PC-9 (cell line): Measurements from ENCODE around the gene SLC39A3. TPM values are rescaled to one million over a fixed set of nuclear protein-coding genes. Genes with fewer than 3 reads are reported as not detected.

Experiments
- BruUV-seq: library from RNA; stranded (reverse); fragments of 400-500 nt; replicated peaks from 2 replicates; lab custom pipeline; 2021; lab: Mats Ljungman, UMichigan
- CTCF ChIA-PET: fragments of 300-600 bp; sonication (Branson Sonifier 250); formaldehyde crosslinking; loops from one replicate; lab custom pipeline; 2022; ENCODE audit warnings: antibody characterized with exemption; lab: Charles Lee
- POLR2A ChIA-PET: fragments of 300-600 bp; sonication (Branson Sonifier 250); formaldehyde crosslinking; loops from one replicate; lab custom pipeline; 2022; ENCODE audit warnings: antibody characterized with exemption; ENCODE audit not compliant: unreplicated experiment; lab: Charles Lee
- DNase-seq, 2 experiments: peaks; one replicate each; pipeline versions ENCODE4 v3.0.0 to v3.0.0-alpha.2; 2015 to 2022; ENCODE audit warnings: mixed read lengths in 1 of 2
- H2AFZ ChIP-seq: fragments of 200-600 bp; sonication (generic); 2 replicates; pipeline ENCODE4 v1.8.1; 2017; ENCODE audit warnings: antibody characterized with exemption
- H3F3A ChIP-seq: fragments of 200-600 bp; sonication (generic); 2 replicates; pipeline ENCODE4 v1.8.1; 2017; ENCODE audit warnings: antibody characterized with exemption, mild to moderate bottlenecking, low read depth; ENCODE audit not compliant: insufficient read depth
- H3K27ac ChIP-seq: fragments of 200-600 bp; sonication (generic); 2 replicates; pipeline ENCODE4 v1.6.1; 2016; ENCODE audit warnings: mixed run types
- H3K27me3 ChIP-seq: fragments of 200-600 bp; sonication (generic); 2 replicates; pipeline ENCODE4 v1.6.1; 2016; ENCODE audit warnings: low read depth, mixed run types; ENCODE audit not compliant: insufficient read depth
- H3K36me3 ChIP-seq: fragments of 200-600 bp; sonication (generic); 2 replicates; pipeline ENCODE4 v1.6.1; 2016; ENCODE audit warnings: low read depth, mixed run types
- H3K4me1 ChIP-seq: fragments of 200-600 bp; sonication (generic); replicated peaks from 2 replicates; pipeline ENCODE4 v1.6.1; 2016; ENCODE audit warnings: mixed run types; ENCODE audit not compliant: insufficient read depth
- H3K4me2 ChIP-seq: fragments of 200-600 bp; sonication (generic); 2 replicates; pipeline ENCODE4 v1.6.1; 2017; ENCODE audit warnings: mixed run types
- H3K4me3 ChIP-seq: fragments of 200-600 bp; sonication (generic); 2 replicates; pipeline ENCODE4 v1.6.1; 2016; ENCODE audit warnings: mixed run types
- H3K79me2 ChIP-seq: fragments of 200-600 bp; sonication (generic); 2 replicates; pipeline ENCODE4 v1.6.1; 2017; ENCODE audit warnings: low read depth, mixed run types
- H3K9me2 ChIP-seq: fragments of 200-600 bp; sonication (generic); 2 replicates; pipeline ENCODE4 v1.8.1; 2017; ENCODE audit warnings: mild to moderate bottlenecking; ENCODE audit not compliant: insufficient read depth
- H3K9me3 ChIP-seq: fragments of 200-600 bp; sonication (generic); 2 replicates; pipeline ENCODE4 v1.8.1; 2016; ENCODE audit warnings: low read depth; ENCODE audit not compliant: insufficient read depth
- H4K20me1 ChIP-seq: fragments of 200-600 bp; sonication (generic); 2 replicates; pipeline ENCODE4 v1.8.1; 2017; ENCODE audit not compliant: insufficient read depth
- EZH2 ChIP-seq: fragments of 200-600 bp; sonication (generic); IDR thresholded peaks from 2 replicates; pipeline ENCODE4 v1.8.0; 2017; ENCODE audit warnings: antibody characterized with exemption, low read depth
- intact Hi-C: fragments of 100-400 bp; cut with micrococcal nuclease; formaldehyde crosslinking; loops from one replicate; pipeline ENCODE4 v1.10.0; 2022; ENCODE audit not compliant: unreplicated experiment
- total RNA-seq: library from RNA; stranded (reverse); gene quantifications from 2 replicates; pipeline ENCODE4 v1.2.3, GENCODE V29; 2021
- TF ChIP-seq, protein P1 (sequence below): fragments of 200-600 bp; sonication (generic); conservative IDR thresholded peaks from 2 replicates; pipeline ENCODE4 v1.6.1; 2017; ENCODE audit warnings: mixed run types, antibody characterized with exemption, mild to moderate bottlenecking, moderate library complexity

Gene SLC39A3
- total RNA-seq, 1 experiment from 2014 or later = 21.6 TPM

DNA sequence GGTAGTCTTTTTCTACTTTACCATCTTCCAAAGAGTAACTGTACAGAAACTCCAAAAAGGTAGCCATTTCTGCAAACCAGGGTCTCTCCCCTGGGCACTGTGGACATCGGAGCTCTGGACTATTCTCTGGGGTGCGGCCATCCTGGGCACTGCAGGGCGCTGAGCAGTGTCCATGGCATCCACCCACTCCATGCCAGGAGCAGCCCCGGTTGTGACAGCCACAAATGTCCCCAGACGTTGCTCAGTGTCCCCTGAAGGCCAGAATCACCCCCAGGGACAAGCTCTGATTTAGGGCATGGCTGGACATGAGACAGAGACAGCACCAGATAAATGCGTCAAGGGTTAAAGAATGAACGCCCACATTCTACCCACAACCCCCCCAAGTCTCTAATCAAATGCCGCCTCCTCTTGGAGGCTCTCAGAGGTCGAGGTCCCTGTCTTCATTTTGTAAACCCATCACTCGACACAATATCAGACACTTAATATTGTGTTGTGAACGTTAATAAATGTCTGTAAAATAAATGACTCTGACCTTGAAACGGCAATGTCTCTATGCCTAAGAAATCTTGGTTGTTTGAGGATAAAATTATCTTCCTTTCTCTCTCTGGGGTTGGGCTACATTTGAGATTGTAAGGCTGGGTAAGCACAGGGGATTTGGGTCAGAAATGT, 46.2 kb downstream of the SLC39A3 start:
- intact Hi-C loops = no loop called here
- BruUV-seq = no TSS peak
- H3K27ac ChIP-seq = no peak overlapping the region
- POLR2A ChIA-PET = no interaction called here
- H3K36me3 ChIP-seq = no peaks in the 10 kb centered on the region
- no peaks in the 10 kb centered on the region for H3K9me2 ChIP-seq
- peaks cover 20% of the 10 kb centered on the region for H3K27me3 ChIP-seq
- H3K4me3 ChIP-seq = no peak overlapping the region
- no peak for TF ChIP-seq EZH2
- TF ChIP-seq, protein P1, sequence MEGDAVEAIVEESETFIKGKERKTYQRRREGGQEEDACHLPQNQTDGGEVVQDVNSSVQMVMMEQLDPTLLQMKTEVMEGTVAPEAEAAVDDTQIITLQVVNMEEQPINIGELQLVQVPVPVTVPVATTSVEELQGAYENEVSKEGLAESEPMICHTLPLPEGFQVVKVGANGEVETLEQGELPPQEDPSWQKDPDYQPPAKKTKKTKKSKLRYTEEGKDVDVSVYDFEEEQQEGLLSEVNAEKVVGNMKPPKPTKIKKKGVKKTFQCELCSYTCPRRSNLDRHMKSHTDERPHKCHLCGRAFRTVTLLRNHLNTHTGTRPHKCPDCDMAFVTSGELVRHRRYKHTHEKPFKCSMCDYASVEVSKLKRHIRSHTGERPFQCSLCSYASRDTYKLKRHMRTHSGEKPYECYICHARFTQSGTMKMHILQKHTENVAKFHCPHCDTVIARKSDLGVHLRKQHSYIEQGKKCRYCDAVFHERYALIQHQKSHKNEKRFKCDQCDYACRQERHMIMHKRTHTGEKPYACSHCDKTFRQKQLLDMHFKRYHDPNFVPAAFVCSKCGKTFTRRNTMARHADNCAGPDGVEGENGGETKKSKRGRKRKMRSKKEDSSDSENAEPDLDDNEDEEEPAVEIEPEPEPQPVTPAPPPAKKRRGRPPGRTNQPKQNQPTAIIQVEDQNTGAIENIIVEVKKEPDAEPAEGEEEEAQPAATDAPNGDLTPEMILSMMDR = no peak
- no peaks in the 10 kb centered on the region for H3K4me1 ChIP-seq
- no peaks in the 10 kb centered on the region for H3F3A ChIP-seq
- H3K9me3 ChIP-seq = no peaks in the 10 kb centered on the region
- H2AFZ ChIP-seq = no peak overlapping the region
- no peak overlapping the region for H3K4me2 ChIP-seq
- DNase-seq = no peak
- CTCF ChIA-PET = no interaction called here
- H3K79me2 ChIP-seq = no peaks in the 10 kb centered on the region
- no peaks in the 10 kb centered on the region for H4K20me1 ChIP-seq

DNA sequence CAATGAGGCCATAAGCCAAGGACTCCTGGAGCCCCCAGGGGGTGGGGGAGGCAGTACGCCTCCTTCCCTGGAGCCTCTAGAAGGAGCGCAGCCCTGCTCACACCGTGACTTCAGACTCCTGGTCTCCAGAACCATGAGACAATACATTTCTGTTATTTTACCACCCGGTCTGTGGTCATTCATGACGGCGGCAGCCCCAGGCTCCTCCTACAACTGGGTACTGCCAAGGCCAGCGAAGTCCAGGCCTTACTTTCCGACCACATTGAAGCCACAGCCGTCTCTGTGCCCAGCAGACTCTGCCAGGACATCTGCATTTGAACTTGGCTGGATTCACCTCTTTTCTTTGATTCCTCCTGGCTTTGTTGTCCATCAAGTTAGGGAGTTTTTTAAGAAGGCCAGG, 47.9 kb downstream of the SLC39A3 start:
- BruUV-seq = no TSS peak
- H3K36me3 ChIP-seq = no peaks in the 10 kb centered on the region
- H3K9me3 ChIP-seq = no peaks in the 10 kb centered on the region
- H3K4me3 ChIP-seq = no peak overlapping the region
- DNase-seq = no peak
- no peaks in the 10 kb centered on the region for H3K9me2 ChIP-seq
- no peak overlapping the region for H3K4me2 ChIP-seq
- CTCF ChIA-PET = no interaction called here
- TF ChIP-seq, protein P1 = no peak
- no peak for TF ChIP-seq EZH2
- H3F3A ChIP-seq = no peaks in the 10 kb centered on the region
- POLR2A ChIA-PET = no interaction called here
- intact Hi-C loops = no loop called here
- H4K20me1 ChIP-seq = no peaks in the 10 kb centered on the region
- peaks cover 20% of the 10 kb centered on the region for H3K27me3 ChIP-seq
- no peak overlapping the region for H2AFZ ChIP-seq
- no peaks in the 10 kb centered on the region for H3K79me2 ChIP-seq
- H3K27ac ChIP-seq = no peak overlapping the region
- H3K4me1 ChIP-seq = no peaks in the 10 kb centered on the region

DNA sequence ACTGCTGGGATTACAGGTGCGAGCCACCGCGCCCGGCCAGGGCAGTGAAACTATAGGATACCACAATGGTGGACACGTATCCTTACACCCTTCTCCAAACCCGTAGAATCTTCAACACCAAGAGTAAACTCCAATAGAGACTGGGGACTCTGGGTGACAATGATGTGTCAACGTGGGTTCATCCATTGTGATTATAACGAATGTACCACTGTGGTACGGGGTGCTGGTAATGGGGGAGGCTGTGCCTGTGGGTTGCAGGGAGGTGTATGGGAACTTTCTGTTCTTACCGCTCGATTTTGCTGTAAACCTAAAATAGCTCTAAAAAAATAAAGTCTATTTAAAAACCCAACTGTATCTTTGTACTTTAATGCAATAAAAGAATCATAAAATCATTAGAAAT, 49.0 kb downstream of the SLC39A3 start:
- DNase-seq = no peak
- H3K9me3 ChIP-seq = no peaks in the 10 kb centered on the region

More for the DNA sequence above, 49.0 kb downstream of the SLC39A3 start:
- Histone ChIP-seq H3K4me1 (no peaks in the 10 kb centered on the region), H3F3A (no peaks in the 10 kb centered on the region), H3K4me3 (no peak overlapping the region), H3K9me2 (no peaks in the 10 kb centered on the region), H3K4me2 (no peak overlapping the region), H4K20me1 (no peaks in the 10 kb centered on the region), H3K79me2 (no peaks in the 10 kb centered on the region), H3K36me3 (no peaks in the 10 kb centered on the region), H3K27me3 (peaks cover 20% of the 10 kb centered on the region), H2AFZ (no peak overlapping the region), H3K27ac (no peak overlapping the region)
- ChIA-PET POLR2A (no interaction called here), CTCF (no interaction called here)
- BruUV-seq = no TSS peak
- TF ChIP-seq, protein P1 = no peak
- TF ChIP-seq EZH2 = no peak
- intact Hi-C loops = no loop called here
